WTC11 (cell line): Measurements from ENCODE around the gene IFNAR2. TPM values are rescaled to one million over a fixed set of nuclear protein-coding genes. Genes with fewer than 3 reads are reported as not detected.

Experiments
- ATAC-seq: fragments of 200-7000 bp; cut with Tn5 transposase; 2 replicates; pipeline ENCODE4 v1.10.0; 2021; ENCODE audit warnings: mild to moderate bottlenecking, moderate library complexity
- CTCF ChIA-PET: fragments of 300-600 bp; sonication (Branson Sonifier 250); formaldehyde crosslinking; loops from one replicate; lab custom pipeline; 2021; ENCODE audit warnings: antibody characterized with exemption; lab: Charles Lee
- POLR2A ChIA-PET: fragments of 350-600 bp; sonication (Branson Sonifier 250); formaldehyde crosslinking; loops from one replicate; lab custom pipeline; 2021; ENCODE audit warnings: antibody characterized with exemption; lab: Charles Lee
- DNase-seq: peaks from one replicate; pipeline ENCODE4 v3.0.0; 2021; ENCODE audit warnings: low spot score
- H3K27ac Mint-ChIP-seq: 2 replicates; pipeline ENCODE4 v1.8.0; 2021; ENCODE audit warnings: mixed read lengths
- H3K27me3 Mint-ChIP-seq: 2 replicates; pipeline ENCODE4 v1.8.0; 2021; ENCODE audit warnings: low read depth, mild to moderate bottlenecking, moderate library complexity, mixed read lengths
- H3K36me3 Mint-ChIP-seq: 2 replicates; pipeline ENCODE4 v1.8.0; 2021; ENCODE audit warnings: mixed read lengths
- H3K4me1 Mint-ChIP-seq: 2 replicates; pipeline ENCODE4 v1.8.0; 2022; ENCODE audit warnings: mixed read lengths
- H3K4me3 Mint-ChIP-seq: 2 replicates; pipeline ENCODE4 v1.8.0; 2021; ENCODE audit warnings: mild to moderate bottlenecking, moderate library complexity, mixed read lengths
- H3K9me3 Mint-ChIP-seq: 2 replicates; pipeline ENCODE4 v1.8.0; 2021; ENCODE audit warnings: mixed read lengths
- CBFB ChIP-seq: sonication (generic); formaldehyde crosslinking; IDR thresholded peaks from 2 replicates; pipeline ENCODE4 v1.8.1; 2022; ENCODE audit warnings: mild to moderate bottlenecking, low read depth, missing genetic modification reagents
- ELF4 ChIP-seq: sonication (generic); formaldehyde crosslinking; IDR thresholded peaks from 2 replicates; pipeline ENCODE4 v1.8.1; 2022; ENCODE audit warnings: low read depth, mild to moderate bottlenecking, moderate library complexity, missing genetic modification reagents
- ESRRA ChIP-seq: sonication (generic); formaldehyde crosslinking; IDR thresholded peaks from 2 replicates; pipeline ENCODE4 v1.8.1; 2022; ENCODE audit warnings: mild to moderate bottlenecking, missing genetic modification reagents, borderline replicate concordance
- FOXJ3 ChIP-seq: sonication (generic); formaldehyde crosslinking; IDR thresholded peaks from 2 replicates; pipeline ENCODE4 v1.9.0; 2021; ENCODE audit warnings: missing genetic modification reagents, mild to moderate bottlenecking, borderline replicate concordance
- GRHL2 ChIP-seq: fragments of 250-450 bp; sonication (Bioruptor Pico); IDR thresholded peaks from 2 replicates; pipeline ENCODE4 v1.8.0; 2022; ENCODE audit warnings: mild to moderate bottlenecking, moderate library complexity; ENCODE audit not compliant: insufficient replicate concordance, severe bottlenecking
- GTF2I ChIP-seq: fragments of 250-450 bp; sonication (Bioruptor Pico); conservative IDR thresholded peaks from 2 replicates; pipeline ENCODE4 v1.4.0; 2021; ENCODE audit warnings: mild to moderate bottlenecking
- JAZF1 ChIP-seq: fragments of 250-450 bp; sonication (Bioruptor Pico); IDR thresholded peaks from 2 replicates; pipeline ENCODE4 v1.9.0; 2021; ENCODE audit warnings: moderate library complexity, mild to moderate bottlenecking, inconsistent platforms
- NFE2L1 ChIP-seq: sonication (generic); formaldehyde crosslinking; IDR thresholded peaks from 2 replicates; pipeline ENCODE4 v1.8.1; 2023; ENCODE audit warnings: missing genetic modification reagents
- NR3C1 ChIP-seq: sonication (generic); formaldehyde crosslinking; conservative IDR thresholded peaks from 2 replicates; pipeline ENCODE4 v1.8.1; 2023; ENCODE audit warnings: low read depth, mild to moderate bottlenecking, missing genetic modification reagents
- TEAD1 ChIP-seq: sonication (generic); formaldehyde crosslinking; IDR thresholded peaks from 2 replicates; pipeline ENCODE4 v1.8.0; 2022; ENCODE audit warnings: mild to moderate bottlenecking, missing genetic modification reagents
- ZNF219 ChIP-seq: sonication (generic); formaldehyde crosslinking; IDR thresholded peaks from 2 replicates; pipeline ENCODE4 v1.8.0; 2023; ENCODE audit warnings: missing genetic modification reagents, mild to moderate bottlenecking, borderline replicate concordance
- ZNF263 ChIP-seq: sonication (generic); formaldehyde crosslinking; IDR thresholded peaks from 2 replicates; pipeline ENCODE4 v1.8.1; 2022; ENCODE audit warnings: low read depth, mild to moderate bottlenecking, moderate library complexity, missing genetic modification reagents
- ZNF281 ChIP-seq: sonication (generic); formaldehyde crosslinking; IDR thresholded peaks from 2 replicates; pipeline ENCODE4 v1.8.0; 2023; ENCODE audit warnings: mild to moderate bottlenecking, missing genetic modification reagents
- ZNF416 ChIP-seq: fragments of 250-450 bp; sonication (Bioruptor Pico); IDR thresholded peaks from 2 replicates; pipeline ENCODE4 v1.9.0; 2021; ENCODE audit warnings: mild to moderate bottlenecking, inconsistent platforms
- total RNA-seq: library from RNA; stranded (reverse); gene quantifications from 3 replicates; pipeline ENCODE4 v1.2.3, GENCODE V29; 2021
- TF ChIP-seq, protein P1 (sequence below): sonication (generic); formaldehyde crosslinking; IDR thresholded peaks from 2 replicates; pipeline ENCODE4 v1.8.0; 2022; ENCODE audit warnings: mild to moderate bottlenecking, missing genetic modification reagents
- TF ChIP-seq, protein P2 (sequence below): sonication (generic); formaldehyde crosslinking; IDR thresholded peaks from 2 replicates; pipeline ENCODE4 v1.8.1; 2022; ENCODE audit warnings: mild to moderate bottlenecking, moderate library complexity, missing genetic modification reagents
- TF ChIP-seq, protein P3 (sequence below): sonication (generic); formaldehyde crosslinking; IDR thresholded peaks from 2 replicates; pipeline ENCODE4 v1.8.0; 2022; ENCODE audit warnings: mild to moderate bottlenecking, missing genetic modification reagents
- TF ChIP-seq, protein P4 (sequence below): sonication (generic); formaldehyde crosslinking; IDR thresholded peaks from 2 replicates; pipeline ENCODE4 v1.8.0; 2023; ENCODE audit warnings: missing genetic modification reagents

IFNAR2 gene
- total RNA-seq, 1 experiment from 2014 or later: 13.3 TPM

DNA sequence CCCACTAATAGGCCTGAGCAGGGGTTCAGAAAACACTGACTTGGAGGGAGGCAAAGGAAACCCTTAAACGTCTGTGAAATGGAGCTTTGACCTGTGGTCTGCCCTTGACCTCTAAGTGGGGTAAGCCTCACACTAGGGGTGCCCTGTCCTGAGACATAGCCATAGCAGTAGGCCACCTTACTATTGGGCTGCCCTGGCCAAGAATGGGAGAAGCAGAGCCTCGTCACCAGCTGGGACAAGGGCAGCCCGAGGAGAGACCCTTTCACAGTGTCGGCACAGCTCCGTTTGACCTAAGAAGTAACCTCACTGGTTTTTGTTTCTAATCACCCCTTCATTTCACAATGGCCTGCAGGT lies 26.4 kb upstream of the IFNAR2 start:
- no peak overlapping the region for H3K4me3 Mint-ChIP-seq
- POLR2A ChIA-PET: no interaction called here
- no peaks in the 10 kb centered on the region; the same call in 1 of the 2 replicates for H3K27me3 Mint-ChIP-seq
- CTCF ChIA-PET: interaction anchor here (0.5 kb wide), 1 partner anchor 354 kb away, joined by 3 read pairs; no protein-coding TSS in a partner anchor
- no peak overlapping the region for H3K27ac Mint-ChIP-seq
- ATAC-seq (no peak), DNase-seq (no peak)
- H3K9me3 Mint-ChIP-seq: peaks cover 7% of the 10 kb centered on the region
- TF ChIP-seq, protein P1, sequence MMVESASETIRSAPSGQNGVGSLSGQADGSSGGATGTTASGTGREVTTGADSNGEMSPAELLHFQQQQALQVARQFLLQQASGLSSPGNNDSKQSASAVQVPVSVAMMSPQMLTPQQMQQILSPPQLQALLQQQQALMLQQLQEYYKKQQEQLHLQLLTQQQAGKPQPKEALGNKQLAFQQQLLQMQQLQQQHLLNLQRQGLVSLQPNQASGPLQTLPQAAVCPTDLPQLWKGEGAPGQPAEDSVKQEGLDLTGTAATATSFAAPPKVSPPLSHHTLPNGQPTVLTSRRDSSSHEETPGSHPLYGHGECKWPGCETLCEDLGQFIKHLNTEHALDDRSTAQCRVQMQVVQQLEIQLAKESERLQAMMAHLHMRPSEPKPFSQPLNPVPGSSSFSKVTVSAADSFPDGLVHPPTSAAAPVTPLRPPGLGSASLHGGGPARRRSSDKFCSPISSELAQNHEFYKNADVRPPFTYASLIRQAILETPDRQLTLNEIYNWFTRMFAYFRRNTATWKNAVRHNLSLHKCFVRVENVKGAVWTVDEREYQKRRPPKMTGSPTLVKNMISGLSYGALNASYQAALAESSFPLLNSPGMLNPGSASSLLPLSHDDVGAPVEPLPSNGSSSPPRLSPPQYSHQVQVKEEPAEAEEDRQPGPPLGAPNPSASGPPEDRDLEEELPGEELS (CRISPR knock-in tag): no peak
- TF ChIP-seq TEAD1 (CRISPR knock-in tag) (no peak), GRHL2 (CRISPR knock-in tag) (no peak)
- no peaks in the 10 kb centered on the region for H3K4me1 Mint-ChIP-seq
- peaks cover 3% of the 10 kb centered on the region for H3K36me3 Mint-ChIP-seq

GRCh38 chr21:33205476-33205875 lies 24.3 kb upstream of the IFNAR2 start:
- no peak for ATAC-seq
- POLR2A ChIA-PET: interaction anchor here (0.6 kb wide), 1 partner anchor 372 kb away, joined by 7 read pairs; no protein-coding TSS in a partner anchor
- Mint-ChIP-seq H3K4me3 (no peak overlapping the region), H3K27ac (no peak overlapping the region)
- CTCF ChIA-PET: interaction anchor here (1.3 kb wide), 1 partner anchor 240 kb away, joined by 6 read pairs; no protein-coding TSS in a partner anchor
- DNase-seq: no peak
- no peak for TF ChIP-seq JAZF1
- no peak for TF ChIP-seq NFE2L1 (CRISPR knock-in tag)
- TF ChIP-seq, protein P2, sequence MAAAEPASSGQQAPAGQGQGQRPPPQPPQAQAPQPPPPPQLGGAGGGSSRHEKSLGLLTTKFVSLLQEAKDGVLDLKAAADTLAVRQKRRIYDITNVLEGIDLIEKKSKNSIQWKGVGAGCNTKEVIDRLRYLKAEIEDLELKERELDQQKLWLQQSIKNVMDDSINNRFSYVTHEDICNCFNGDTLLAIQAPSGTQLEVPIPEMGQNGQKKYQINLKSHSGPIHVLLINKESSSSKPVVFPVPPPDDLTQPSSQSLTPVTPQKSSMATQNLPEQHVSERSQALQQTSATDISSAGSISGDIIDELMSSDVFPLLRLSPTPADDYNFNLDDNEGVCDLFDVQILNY (CRISPR knock-in tag): no peak
- TF ChIP-seq FOXJ3 (CRISPR knock-in tag): no peak
- TF ChIP-seq GTF2I (CRISPR knock-in tag): no peak
- no peak for TF ChIP-seq NR3C1 (CRISPR knock-in tag)
- no peak for TF ChIP-seq CBFB (CRISPR knock-in tag)
- no peak for TF ChIP-seq ZNF219 (CRISPR knock-in tag)
- TF ChIP-seq ELF4 (CRISPR knock-in tag): no peak
- no peak for TF ChIP-seq ZNF281 (CRISPR knock-in tag)
- no peak for TF ChIP-seq ESRRA (CRISPR knock-in tag)
- TF ChIP-seq ZNF416: no peak
- TF ChIP-seq GRHL2 (CRISPR knock-in tag): no peak
- TF ChIP-seq, protein P3, sequence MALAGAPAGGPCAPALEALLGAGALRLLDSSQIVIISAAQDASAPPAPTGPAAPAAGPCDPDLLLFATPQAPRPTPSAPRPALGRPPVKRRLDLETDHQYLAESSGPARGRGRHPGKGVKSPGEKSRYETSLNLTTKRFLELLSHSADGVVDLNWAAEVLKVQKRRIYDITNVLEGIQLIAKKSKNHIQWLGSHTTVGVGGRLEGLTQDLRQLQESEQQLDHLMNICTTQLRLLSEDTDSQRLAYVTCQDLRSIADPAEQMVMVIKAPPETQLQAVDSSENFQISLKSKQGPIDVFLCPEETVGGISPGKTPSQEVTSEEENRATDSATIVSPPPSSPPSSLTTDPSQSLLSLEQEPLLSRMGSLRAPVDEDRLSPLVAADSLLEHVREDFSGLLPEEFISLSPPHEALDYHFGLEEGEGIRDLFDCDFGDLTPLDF (CRISPR knock-in tag): no peak
- TF ChIP-seq ZNF263 (CRISPR knock-in tag): no peak
- TF ChIP-seq, protein P4, sequence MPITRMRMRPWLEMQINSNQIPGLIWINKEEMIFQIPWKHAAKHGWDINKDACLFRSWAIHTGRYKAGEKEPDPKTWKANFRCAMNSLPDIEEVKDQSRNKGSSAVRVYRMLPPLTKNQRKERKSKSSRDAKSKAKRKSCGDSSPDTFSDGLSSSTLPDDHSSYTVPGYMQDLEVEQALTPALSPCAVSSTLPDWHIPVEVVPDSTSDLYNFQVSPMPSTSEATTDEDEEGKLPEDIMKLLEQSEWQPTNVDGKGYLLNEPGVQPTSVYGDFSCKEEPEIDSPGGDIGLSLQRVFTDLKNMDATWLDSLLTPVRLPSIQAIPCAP: no peak
- TF ChIP-seq, all 79 proteins: peak for 0
- Mint-ChIP-seq H3K4me1 (no peaks in the 10 kb centered on the region), H3K27me3 (no peaks in the 10 kb centered on the region; the same call in 1 of the 2 replicates), H3K9me3 (peaks cover 12% of the 10 kb centered on the region), H3K36me3 (peaks cover 7% of the 10 kb centered on the region)
